ENCODE data around the gene ZNF256. TPM values are rescaled to one million over a fixed set of nuclear protein-coding genes. Genes with fewer than 3 reads are reported as not detected.

Gene ZNF256
- total and polyA plus RNA-seq, 2 of the 4 experiments (the other 2 are of a cell fraction), result 3.0 to 7.0 TPM

GRCh38 chr19:57946316-57946715 is 1.2 kb downstream of the ZNF256 start:
- TF ChIP-seq CTCF (conservative IDR thresholded peaks at IDR 0.05; ENCODE audit: low read depth, low read length), result no peak
- TF ChIP-seq MAFK (IDR thresholded peaks at IDR 0.05; ENCODE audit: low read depth, low read length), result no peak
- TF ChIP-seq RCOR1 (IDR thresholded peaks at IDR 0.05; ENCODE audit: insufficient replicate concordance, low read length), result no peak
- TF ChIP-seq CHD1 (IDR thresholded peaks at IDR 0.05; ENCODE audit: low read depth, low read length), result no peak
- no peak for TF ChIP-seq NFE2L2 (IDR thresholded peaks at IDR 0.05; ENCODE audit: low read depth, low read length)
- TF ChIP-seq RFX5 (IDR thresholded peaks at IDR 0.05; ENCODE audit: low read depth, low read length), result no peak
- no peak for TF ChIP-seq BHLHE40 (IDR thresholded peaks at IDR 0.05; ENCODE audit: low read depth, low read length)
- no peak for TF ChIP-seq CEBPB (IDR thresholded peaks at IDR 0.05; ENCODE audit: low read depth, low read length)
- TF ChIP-seq MAZ (IDR thresholded peaks at IDR 0.05; ENCODE audit: borderline replicate concordance, low read depth, low read length), result no peak
- no peak for TF ChIP-seq USF2 (IDR thresholded peaks at IDR 0.05; ENCODE audit: low read depth, low read length)
- TF ChIP-seq POLR2A (IDR thresholded peaks at IDR 0.05; ENCODE audit: low read depth, low read length), result no peak
- TF ChIP-seq SMC3 (IDR thresholded peaks at IDR 0.05; ENCODE audit: low read depth, low read length), result no peak
- TF ChIP-seq MXI1 (IDR thresholded peaks at IDR 0.05; ENCODE audit: borderline replicate concordance, low read depth, low read length), result no peak
- TF ChIP-seq RAD21 (IDR thresholded peaks at IDR 0.05; ENCODE audit: low read length), result no peak
- no peak for TF ChIP-seq ELK1 (IDR thresholded peaks at IDR 0.05; ENCODE audit: borderline replicate concordance, low read depth, low read length)
- TF ChIP-seq FOS (IDR thresholded peaks at IDR 0.05; ENCODE audit: low read depth, low read length), result no peak
- no peak overlapping the region for H3K14ac ChIP-seq (replicated peaks; ENCODE audit: low read depth, low read length)
- H3K36me3 ChIP-seq (ENCODE audit: control insufficient read depth, insufficient read depth, low read length), result peaks cover 27% of the 10 kb centered on the region
- H3K4ac ChIP-seq (ENCODE audit: low read depth, low read length), result no peak overlapping the region
- no peak overlapping the region for H4K91ac ChIP-seq (ENCODE audit: insufficient read depth, low read depth, low read length)
- H3K27ac ChIP-seq (ENCODE audit: insufficient read depth, low read length), result no peak overlapping the region
- 75% methylated on average over 2 of the region's 2 CpGs; no CpG with 5 or more reads in 1 of the 2 experiments for WGBS, 2 experiments (ENCODE audit: extremely low coverage in 2 of 2, insufficient read length in 1 of 2)
- no peak overlapping the region for H3K18ac ChIP-seq (ENCODE audit: low read depth, low read length)
- intact Hi-C loops (cut with micrococcal nuclease) (loop anchor here (2.0 kb wide), 1 partner anchor 208 kb away; no protein-coding TSS in a partner anchor), dilution Hi-C loops (cut with HindIII; ENCODE audit: low sequenced_read_pairs, unreplicated experiment) (no loop called here), in situ Hi-C loops (cut with MboI; ENCODE audit: low sequenced_read_pairs) (no loop called here)
- no peak overlapping the region for H3K9ac ChIP-seq (ENCODE audit: low read depth, low read length)
- H4K5ac ChIP-seq (ENCODE audit: low read depth, low read length), result no peak overlapping the region
- H4K8ac ChIP-seq (ENCODE audit: low read depth in 2 of 2, low read length in 2 of 2), result no peak overlapping the region
- H3K9me3 ChIP-seq (ENCODE audit: control insufficient read depth, insufficient read depth, low read length), result peaks cover 45% of the 10 kb centered on the region
- no peaks in the 10 kb centered on the region for H4K20me1 ChIP-seq (ENCODE audit: insufficient read depth, low read length)
- no peak overlapping the region for H2BK5ac ChIP-seq (ENCODE audit: low read depth, low read length, poor library complexity, severe bottlenecking)
- H3K56ac ChIP-seq (ENCODE audit: extremely low read depth, insufficient read depth, low read length), result no peak overlapping the region
- peak overlapping the region; percentile 27 for H2AFZ ChIP-seq (replicated peaks; ENCODE audit: low read length, poor library complexity)
- H2AK5ac ChIP-seq (ENCODE audit: low read depth, low read length), result no peak overlapping the region
- H2AK9ac ChIP-seq (replicated peaks; ENCODE audit: low read depth, low read length, poor library complexity), result no peak overlapping the region
- DNase-seq, result no peak
- H3K4me3 ChIP-seq (ENCODE audit: insufficient read depth, low read depth, low read length), result no peak overlapping the region
- H3K27me3 ChIP-seq (ENCODE audit: control insufficient read depth, insufficient read depth, low read length), result no peaks in the 10 kb centered on the region
- ChIA-PET POLR2A (ENCODE audit: unreplicated experiment) (no interaction called here), CTCF (interaction anchor here (0.6 kb wide), 1 partner anchor 29 kb away, joined by 3 read pairs; no protein-coding TSS in a partner anchor)
- H3K79me1 ChIP-seq (ENCODE audit: low read depth in 1 of 2, low read length in 2 of 2), result peaks cover 20 to 37% of the 10 kb centered on the region in 2 experiments
- no peak overlapping the region for H2BK20ac ChIP-seq (ENCODE audit: low read depth, low read length)
- no peak overlapping the region for H2BK120ac ChIP-seq (ENCODE audit: low read depth, low read length)
- no peak for ATAC-seq (ENCODE audit: low read depth)
- H3K9me1 ChIP-seq (ENCODE audit: insufficient read depth, low read length), result 0 out of 2 replicates have a peak, but pooled peaks cover 3% of the 10 kb centered on the region
- H3K4me1 ChIP-seq (ENCODE audit: control insufficient read depth, insufficient read depth, low read length), result peaks cover 4% of the 10 kb centered on the region; the same call in 1 of the 2 replicates
- no TSS peak for BruUV-seq (replicated peaks)
- no peak overlapping the region for H2BK15ac ChIP-seq (ENCODE audit: low read depth, low read length)
- peak overlapping the region; percentile 85 for H3K4me2 ChIP-seq (ENCODE audit: low read depth, low read length)
- no peak overlapping the region for H3K23ac ChIP-seq (ENCODE audit: low read depth, low read length)

All from IMR-90 (cell line).